Stimulated activated CD4-positive, alpha-beta T cell treated with anti-CD3 and anti-CD28 coated beads, Interleukin-2, amount 100 ng/mL, for 24 hours (primary cell): ENCODE data around the gene WNT9A.

ENCODE experiments used
- DNase-seq, 2 donors: peaks; one replicate each; pipeline ENCODE4 v3.0.0-alpha.2; 2020

The WNT9A gene

DNA sequence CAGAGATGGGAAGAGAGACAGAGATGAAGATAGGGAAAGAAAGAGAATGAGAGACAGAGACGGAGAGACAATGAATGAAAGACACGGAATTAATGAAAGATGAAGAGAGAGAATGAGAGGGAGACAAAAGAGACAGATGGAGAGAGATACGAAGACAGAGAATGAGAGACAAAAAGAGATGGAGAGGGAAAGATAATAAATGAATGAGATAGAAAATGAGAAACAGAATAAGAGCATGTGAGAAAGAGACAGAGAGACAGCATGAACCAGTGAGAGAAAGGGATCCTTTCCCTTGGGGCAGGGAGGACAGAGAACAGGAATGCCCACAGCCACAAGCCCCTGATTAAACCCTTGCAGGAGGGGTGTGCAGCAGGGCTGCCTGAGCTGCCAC is 5.3 kb upstream of the WNT9A start:
- DNase-seq: peak in 1 of 2 donors; percentile 3

- peak in 1 of 2 donors; percentile 11 for DNase-seq
Observed at GRCh38 chr1:227952374-227953021, 4.8 kb upstream of the WNT9A start.

- peak in 1 of 2 donors; percentile 11 for DNase-seq
Observed at GRCh38 chr1:227951624-227952373, 4.1 kb upstream of the WNT9A start.

- peak in 1 of 2 donors; percentile 7 for DNase-seq
Observed at GRCh38 chr1:227950735-227951346, 3.1 kb upstream of the WNT9A start.

DNA sequence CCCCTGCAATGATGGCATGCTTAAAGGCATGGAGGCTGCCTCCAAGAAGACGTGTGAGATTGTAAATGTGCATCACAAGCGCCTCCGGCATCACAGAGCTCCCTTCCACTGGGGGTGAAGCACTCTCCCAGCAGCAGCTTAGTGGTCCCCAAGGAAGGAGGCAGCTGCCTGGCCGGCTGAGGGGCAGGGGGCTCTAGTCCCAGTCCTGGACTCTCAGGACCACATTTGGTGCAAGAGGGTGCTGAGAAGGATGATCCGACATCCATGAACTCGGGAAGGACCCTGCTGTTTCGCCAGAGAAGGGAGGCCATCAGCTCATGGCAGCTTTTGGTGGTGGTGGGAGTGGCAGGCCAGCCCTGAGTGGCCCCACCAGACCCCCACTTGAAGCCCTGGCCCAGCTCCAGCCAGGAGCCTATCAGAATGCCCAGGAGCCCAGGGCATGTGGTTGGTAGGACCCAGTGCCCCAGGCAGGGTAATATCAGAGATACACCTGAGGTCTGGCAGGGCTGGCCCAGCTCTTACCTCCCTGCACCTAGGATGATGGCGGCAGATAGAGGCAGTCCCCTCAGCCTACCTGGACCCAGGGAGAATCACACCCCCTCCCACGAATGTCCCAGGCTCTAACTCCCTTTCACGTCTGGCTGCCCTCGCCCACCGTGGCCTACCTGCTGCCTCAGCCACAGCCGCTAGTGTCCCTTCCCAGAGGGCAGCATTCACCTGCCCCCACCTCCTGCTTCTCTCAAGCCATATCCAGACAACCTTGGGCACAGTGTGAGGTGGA is 2.4 kb upstream of the WNT9A start:
- peak in 1 of 2 donors; percentile 4 for DNase-seq

DNA sequence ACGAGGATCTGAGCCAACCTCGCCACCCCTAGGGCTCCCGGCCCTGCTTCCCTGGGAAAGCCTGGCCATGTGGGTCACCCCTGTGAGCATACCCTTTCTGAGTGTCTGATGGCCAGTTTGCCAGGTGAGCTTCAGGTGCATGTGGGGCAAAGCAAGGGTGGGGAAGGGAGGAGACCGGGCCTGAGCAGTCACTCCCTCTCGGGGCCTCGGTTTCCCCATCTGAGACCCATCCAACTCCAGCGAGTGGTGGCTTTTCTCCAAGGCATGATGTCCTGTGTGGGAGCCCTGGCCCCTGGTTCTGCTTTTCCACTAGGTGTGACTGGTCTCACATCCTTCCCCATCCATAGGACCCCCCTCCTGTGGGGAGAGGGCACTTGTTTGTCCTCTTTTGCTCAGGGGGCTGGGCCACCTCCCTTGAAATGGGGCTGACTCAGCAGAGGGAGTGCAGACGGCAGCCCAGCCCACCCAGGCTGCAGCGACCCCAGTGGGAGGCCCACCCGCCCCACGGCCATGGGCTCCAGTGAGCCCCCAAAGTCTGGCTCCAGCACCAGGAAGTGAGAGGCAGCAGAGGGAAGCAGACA is 1.7 kb upstream of the WNT9A start:
- DNase-seq: no peak

DNA sequence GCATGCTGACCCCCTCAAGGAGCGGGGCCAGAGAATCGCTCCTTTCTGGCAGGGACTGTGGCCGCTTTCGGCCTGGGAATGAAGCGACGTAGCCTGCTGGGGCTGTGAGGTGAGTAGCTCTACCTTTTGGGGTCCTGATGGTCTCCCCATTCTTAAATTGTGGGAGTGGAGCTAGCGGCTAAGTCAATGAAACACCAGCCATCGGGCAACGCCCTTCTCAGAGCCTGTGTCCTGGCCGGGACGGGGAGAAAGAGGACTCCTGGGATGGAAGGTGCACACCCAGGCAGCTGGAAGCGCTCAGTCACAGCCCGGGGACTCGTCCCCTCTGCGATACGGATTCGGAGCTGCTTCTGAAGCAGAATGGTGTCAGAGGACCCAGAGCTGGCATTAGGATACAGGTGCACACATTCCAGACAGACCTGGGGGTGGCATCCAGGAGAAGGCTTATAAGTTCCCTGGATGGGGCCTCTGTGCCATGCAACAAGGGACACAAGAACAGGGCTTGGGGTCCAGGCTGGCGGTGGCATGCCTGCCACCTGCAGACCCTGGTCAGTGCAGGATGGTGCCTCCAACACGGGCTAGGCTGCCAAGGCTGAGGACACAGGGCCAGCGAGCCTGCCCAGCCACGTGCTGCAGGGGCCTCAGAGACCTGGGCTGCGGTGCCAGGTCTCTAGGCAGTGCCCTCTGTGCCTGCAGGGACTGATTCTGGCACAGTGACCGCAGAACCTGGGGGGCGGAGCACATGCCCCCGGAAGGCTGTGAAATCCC is 945 bp upstream of the WNT9A start:
- DNase-seq: no peak

- no peak for DNase-seq
Observed at GRCh38 chr1:227947386-227947675, 401 bp downstream of the WNT9A start.

DNA sequence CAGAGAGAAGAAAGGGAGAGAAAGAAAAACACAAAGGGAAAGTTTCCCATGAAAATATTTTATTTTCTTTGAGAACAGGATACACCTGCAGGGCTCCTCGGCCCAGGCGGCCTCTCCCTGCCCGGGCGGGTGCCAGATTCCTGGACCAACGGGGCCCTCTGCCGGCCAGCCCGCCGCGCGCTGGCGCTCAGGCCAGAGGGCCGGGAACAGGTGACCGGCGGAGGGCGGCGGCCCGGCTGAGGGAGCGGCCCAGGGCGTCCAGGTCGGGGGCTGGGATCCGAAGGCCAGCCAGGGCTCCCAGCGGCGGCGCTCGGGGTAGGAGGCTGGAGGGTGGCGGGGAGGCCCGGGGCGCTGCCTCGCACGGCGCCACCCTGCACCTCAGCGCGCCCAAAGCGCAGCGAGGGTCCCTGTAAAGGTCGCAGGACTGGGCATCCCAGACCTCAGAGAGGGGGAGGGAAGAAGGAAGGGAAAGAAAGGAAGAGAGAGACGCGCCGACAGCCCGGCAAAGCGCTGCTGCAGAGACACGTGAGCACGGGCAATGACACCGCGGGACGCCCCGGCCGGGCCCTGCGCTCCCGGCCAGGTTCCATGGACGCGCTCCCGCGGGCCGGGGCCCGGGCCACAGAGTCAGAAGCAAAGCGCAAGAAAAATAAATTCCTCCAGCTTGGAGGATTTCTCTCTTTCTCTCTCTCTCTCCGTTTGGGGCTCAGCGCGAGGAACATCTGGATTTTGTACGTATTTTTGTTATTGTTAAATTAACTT is 927 bp downstream of the WNT9A start:
- peak; percentile 59 to 63 for DNase-seq

DNA sequence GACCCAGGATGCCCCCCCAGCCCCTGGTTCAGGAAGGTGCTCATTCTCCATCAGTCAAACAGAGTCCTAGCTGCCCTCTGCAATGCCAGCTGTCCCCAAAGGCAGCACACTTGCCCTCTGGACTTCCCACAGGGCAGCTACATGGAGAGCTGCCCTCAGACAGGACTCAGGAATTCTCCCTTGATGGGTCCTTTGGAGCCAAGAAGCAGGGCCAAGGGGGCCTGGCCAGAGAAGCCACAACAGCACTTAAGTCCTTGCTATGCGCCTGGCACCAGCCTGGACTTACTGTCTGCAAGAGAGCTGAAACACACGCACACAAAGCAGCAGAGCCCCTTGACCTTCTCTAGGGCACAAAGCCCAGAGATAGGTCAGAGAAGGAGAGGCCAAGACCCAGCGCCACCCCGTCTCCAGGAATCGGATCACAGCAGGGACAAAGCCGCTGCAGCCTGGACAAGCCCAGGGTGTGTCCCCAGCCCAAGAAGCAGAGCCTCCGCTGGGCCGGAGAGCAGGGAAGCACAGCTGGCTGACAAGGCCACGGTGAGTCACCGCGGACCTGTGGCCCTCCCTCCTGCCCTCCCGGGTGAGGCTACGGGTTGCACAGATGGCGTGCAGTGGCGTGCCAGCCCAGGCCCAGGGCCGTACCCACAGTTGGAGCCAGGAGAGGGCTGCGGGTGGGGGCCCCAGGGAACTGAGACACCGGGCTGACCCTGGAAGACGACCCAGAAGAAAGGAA is 1.7 kb downstream of the WNT9A start:
- DNase-seq: no peak

GRCh38 chr1:227944931-227945890 is 2.5 kb downstream of the WNT9A start:
- DNase-seq: no peak

- no peak for DNase-seq
Observed at GRCh38 chr1:227944090-227944930, 3.4 kb downstream of the WNT9A start.

- no peak for DNase-seq
Observed at GRCh38 chr1:227943381-227944089, 4.2 kb downstream of the WNT9A start.

DNA sequence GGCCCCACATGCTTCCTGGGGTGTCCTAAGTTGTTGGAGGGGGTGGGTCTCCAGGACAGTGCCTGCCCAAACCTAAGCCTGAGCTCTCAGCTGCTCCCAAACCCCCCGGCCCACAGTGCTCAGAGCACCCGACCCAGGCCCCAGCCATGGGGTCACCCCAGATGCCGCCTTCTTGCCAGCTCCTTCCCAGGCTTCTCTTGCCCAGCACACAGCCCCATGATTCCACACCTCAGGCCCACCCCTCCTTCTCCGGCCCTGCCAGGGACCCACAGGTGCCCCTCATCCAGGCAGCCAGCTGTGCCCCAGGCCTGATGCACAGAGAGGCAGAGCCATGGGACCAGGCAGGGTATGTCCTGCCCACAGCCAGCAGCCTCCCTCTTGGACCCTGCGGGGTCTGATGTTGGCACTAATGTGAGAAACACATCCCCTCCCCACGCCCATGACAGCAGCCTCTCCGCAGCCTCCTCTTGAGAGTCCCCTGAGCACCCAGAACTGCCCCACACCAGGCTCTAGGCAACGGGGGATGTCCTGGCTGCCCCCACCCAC is 4.9 kb downstream of the WNT9A start:
- DNase-seq: no peak

DNA sequence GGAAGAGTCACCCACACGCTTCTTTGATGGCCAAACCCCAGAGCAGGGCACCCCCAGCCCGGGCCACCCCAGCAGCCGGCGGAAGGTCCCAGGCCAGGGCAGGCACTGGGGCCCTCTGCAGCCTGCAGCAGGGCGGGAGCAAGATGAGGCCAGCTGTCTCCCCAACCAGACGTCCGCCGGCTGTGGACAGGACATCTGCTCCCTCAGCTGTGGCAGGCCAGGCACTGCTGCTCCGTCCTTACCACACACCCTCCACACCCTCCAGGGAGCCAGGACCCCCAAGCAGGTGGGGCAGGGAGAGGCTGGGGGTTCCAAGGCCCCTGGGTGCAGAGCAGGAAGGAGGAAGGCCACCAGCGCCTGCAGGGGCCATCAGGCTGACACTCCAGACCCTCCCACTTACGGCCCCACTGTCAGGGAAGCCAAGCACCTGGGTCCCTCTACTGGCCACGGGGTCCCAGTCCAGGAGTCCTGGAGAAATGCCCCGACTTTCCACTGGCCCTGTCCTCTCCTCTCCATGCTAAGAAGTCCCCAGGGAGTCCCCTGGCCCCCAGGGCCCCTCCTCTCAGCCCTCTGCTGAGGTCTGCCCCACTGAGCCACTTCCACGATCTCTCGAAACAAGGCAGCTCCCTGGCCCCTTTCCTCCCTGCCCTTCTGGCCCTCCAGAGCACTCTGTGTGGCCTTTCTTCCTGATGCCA is 5.6 kb downstream of the WNT9A start:
- DNase-seq: no peak

DNA sequence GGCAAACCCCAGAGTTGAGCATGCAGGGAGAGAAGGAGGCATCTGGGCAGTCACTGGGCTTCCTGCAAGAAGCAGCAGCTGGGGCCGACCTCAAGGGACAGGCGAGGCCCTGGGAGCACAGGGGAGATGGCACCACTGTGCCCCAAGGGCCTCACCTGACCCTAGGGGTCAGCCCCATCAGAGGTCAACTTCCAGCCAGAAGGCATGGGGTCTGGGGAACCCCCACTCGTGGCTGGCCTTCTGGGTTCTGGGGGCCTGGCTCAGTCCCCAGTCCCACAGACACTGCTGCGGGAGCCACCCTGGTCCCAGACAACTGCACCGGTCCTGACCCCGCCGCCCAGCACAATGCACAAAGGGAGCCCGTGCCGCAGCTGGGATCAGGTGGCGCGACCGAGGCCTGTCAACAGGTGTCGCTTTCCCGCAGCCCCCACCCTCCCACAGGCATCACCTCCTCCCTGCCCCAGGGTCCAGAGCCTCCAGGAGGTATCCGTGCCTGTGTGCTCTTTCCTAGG is 6.2 kb downstream of the WNT9A start:
- no peak for DNase-seq

GRCh38 chr1:227940791-227941241 is 6.9 kb downstream of the WNT9A start:
- no peak for DNase-seq
